ENCODE measurements around the gene SLC37A1.

SLC37A1 gene

GRCh38 chr21:42552407-42553336 is 39.0 kb downstream of the SLC37A1 start:
- TF ChIP-seq, protein P1, sequence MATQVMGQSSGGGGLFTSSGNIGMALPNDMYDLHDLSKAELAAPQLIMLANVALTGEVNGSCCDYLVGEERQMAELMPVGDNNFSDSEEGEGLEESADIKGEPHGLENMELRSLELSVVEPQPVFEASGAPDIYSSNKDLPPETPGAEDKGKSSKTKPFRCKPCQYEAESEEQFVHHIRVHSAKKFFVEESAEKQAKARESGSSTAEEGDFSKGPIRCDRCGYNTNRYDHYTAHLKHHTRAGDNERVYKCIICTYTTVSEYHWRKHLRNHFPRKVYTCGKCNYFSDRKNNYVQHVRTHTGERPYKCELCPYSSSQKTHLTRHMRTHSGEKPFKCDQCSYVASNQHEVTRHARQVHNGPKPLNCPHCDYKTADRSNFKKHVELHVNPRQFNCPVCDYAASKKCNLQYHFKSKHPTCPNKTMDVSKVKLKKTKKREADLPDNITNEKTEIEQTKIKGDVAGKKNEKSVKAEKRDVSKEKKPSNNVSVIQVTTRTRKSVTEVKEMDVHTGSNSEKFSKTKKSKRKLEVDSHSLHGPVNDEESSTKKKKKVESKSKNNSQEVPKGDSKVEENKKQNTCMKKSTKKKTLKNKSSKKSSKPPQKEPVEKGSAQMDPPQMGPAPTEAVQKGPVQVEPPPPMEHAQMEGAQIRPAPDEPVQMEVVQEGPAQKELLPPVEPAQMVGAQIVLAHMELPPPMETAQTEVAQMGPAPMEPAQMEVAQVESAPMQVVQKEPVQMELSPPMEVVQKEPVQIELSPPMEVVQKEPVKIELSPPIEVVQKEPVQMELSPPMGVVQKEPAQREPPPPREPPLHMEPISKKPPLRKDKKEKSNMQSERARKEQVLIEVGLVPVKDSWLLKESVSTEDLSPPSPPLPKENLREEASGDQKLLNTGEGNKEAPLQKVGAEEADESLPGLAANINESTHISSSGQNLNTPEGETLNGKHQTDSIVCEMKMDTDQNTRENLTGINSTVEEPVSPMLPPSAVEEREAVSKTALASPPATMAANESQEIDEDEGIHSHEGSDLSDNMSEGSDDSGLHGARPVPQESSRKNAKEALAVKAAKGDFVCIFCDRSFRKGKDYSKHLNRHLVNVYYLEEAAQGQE (IDR thresholded peaks at IDR 0.05; ENCODE audit: insufficient read depth in 1 of 2, low read depth in 2 of 2, low read length in 2 of 2) = no peak
- no peak for TF ChIP-seq FOXP2 (optimal IDR thresholded peaks at IDR 0.05; ENCODE audit: borderline replicate concordance, extremely low read depth, extremely low read length, insufficient read depth)
- TF ChIP-seq SIN3A (IDR thresholded peaks at IDR 0.05; ENCODE audit: borderline replicate concordance, insufficient read depth, low read length) = no peak
- no peak for TF ChIP-seq TAF1 (IDR thresholded peaks at IDR 0.05; ENCODE audit: borderline replicate concordance, insufficient read depth, low read length)
- TF ChIP-seq POLR2AphosphoS5 (IDR thresholded peaks at IDR 0.05; ENCODE audit: low read depth, low read length) = no peak

- TF ChIP-seq, protein P1 (IDR thresholded peaks at IDR 0.05; ENCODE audit: insufficient read depth in 1 of 2, low read depth in 2 of 2, low read length in 2 of 2) = no peak
- TF ChIP-seq TAF1 (IDR thresholded peaks at IDR 0.05; ENCODE audit: borderline replicate concordance, insufficient read depth, low read length) = no peak
These were observed 39.8 kb downstream of the SLC37A1 start for GRCh38 chr21:42553435-42553834.

DNA sequence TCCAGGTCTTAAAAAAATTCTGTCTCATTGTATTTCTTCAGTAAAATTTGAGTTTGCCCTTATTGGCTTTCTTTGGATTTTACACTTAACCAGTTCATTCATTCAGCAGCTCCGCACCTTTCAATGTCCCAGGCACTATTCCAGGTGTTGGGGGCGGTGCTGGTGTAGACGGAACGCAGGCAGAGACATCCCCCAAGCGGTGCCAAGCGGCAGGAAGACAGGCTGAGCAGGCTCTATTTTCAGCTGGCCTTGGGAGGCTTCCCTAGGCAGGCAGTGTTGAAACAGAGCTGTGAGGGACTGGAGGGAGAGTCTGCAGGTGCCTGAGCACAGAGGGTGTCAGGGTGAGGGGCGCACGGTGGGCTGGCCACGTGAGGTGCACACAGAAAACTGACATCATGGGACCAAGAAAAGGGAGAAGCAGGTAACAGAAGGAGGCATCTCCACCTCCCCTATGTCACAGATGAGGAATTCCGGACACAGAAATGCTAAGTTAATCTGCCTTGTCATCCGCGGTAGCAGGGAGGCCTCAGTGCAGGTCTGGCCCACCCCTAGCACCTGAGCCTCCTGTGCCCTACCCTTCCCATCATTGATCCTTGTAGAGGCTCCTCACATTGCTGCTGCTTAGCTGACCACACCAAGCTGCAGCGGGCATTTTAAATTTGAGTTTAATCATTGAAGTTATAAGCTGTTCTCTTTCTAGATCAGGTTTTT is 40.8 kb downstream of the SLC37A1 start:
- TF ChIP-seq POLR2AphosphoS5 (IDR thresholded peaks at IDR 0.05; ENCODE audit: low read depth, low read length) = no peak
- no peak for TF ChIP-seq SIN3A (IDR thresholded peaks at IDR 0.05; ENCODE audit: borderline replicate concordance, insufficient read depth, low read length)
- no peak for TF ChIP-seq FOXP2 (optimal IDR thresholded peaks at IDR 0.05; ENCODE audit: borderline replicate concordance, extremely low read depth, extremely low read length, insufficient read depth)
- no peak for TF ChIP-seq TAF1 (IDR thresholded peaks at IDR 0.05; ENCODE audit: borderline replicate concordance, insufficient read depth, low read length)
- TF ChIP-seq, protein P1 (IDR thresholded peaks at IDR 0.05; ENCODE audit: insufficient read depth in 1 of 2, low read depth in 2 of 2, low read length in 2 of 2) = no peak

DNA sequence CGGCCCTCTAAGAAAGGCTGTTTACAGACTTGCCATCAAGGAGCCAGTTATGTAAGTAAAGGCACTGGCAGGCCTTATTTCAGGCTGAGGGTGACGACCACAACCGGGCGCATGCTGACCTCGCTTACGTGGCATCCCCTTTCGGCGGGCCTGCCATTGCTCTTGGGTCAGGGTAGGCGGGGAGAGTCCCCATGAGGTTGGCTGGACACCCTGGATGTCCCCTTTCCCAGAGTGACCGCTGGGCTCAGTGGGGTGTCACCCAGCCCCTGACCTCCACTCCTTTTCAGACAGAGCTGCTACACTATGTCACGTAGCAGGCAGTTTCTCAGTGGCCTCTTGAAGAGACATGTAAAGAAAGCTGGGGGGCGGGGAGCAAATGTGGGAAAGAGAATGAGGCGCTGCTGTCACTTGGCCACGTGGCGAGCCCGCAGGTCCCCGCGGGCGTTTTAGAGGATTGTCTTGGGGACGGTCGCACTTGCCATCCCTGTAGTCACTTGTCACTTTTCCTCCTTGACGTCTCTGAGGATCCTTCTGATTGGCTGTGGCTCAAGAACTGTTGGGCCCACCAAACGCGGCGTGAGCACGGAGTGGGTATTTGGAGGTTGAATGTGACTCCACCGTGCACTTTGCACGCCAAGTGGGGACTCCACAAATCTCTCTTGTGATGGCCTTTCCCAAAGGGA is 42.2 kb downstream of the SLC37A1 start:
- TF ChIP-seq POLR2AphosphoS5 (IDR thresholded peaks at IDR 0.05; ENCODE audit: low read depth, low read length) (no peak), FOXP2 (optimal IDR thresholded peaks at IDR 0.05; ENCODE audit: borderline replicate concordance, extremely low read depth, extremely low read length, insufficient read depth) (no peak), TAF1 (IDR thresholded peaks at IDR 0.05; ENCODE audit: borderline replicate concordance, insufficient read depth, low read length) (no peak), SIN3A (IDR thresholded peaks at IDR 0.05; ENCODE audit: borderline replicate concordance, insufficient read depth, low read length) (no peak)
- TF ChIP-seq, protein P1 (IDR thresholded peaks at IDR 0.05; ENCODE audit: insufficient read depth in 1 of 2, low read depth in 2 of 2, low read length in 2 of 2) = no peak
